ENCODE results near the gene KIF5A. TPM values are rescaled to one million over a fixed set of nuclear protein-coding genes. Genes with fewer than 3 reads are reported as not detected.
A peak's percentile ranks its signal among the peaks of the same experiment; 100 is the strongest.

Gene KIF5A
- total RNA-seq, 1 donor from 2014 or later: 0.08 TPM

DNA sequence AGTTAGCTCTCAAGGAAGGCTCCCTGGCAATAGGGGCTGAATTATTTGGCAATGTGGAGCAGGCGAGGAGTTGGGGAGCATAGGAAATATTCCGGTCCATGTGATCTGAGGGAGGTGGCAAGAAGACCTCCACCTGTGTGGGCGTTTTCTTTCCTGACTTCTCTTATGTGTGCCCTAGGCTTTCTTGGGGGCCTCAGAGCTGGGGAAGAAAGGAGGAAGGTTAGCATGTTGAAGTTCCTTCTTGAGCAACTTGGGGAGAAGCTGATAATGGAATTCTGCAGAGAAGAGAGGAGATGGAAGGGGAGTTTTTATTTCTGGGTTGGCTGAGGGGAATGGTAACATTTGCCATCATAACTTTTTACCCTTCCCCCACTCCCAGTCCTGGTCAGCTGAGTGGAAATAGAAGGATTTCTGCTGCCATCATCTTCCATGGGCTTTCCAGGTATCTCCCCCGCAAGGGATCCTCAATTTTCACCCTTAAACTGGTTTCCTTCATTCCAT is 56.0 kb downstream of the KIF5A start:
- no peak for TF ChIP-seq CTCF (IDR thresholded peaks at IDR 0.05; ENCODE audit: borderline replicate concordance)
- peak overlapping the region; percentile 92 for H3K27ac ChIP-seq (replicated peaks)
- intact Hi-C loops (cut with micrococcal nuclease): no loop called here

DNA sequence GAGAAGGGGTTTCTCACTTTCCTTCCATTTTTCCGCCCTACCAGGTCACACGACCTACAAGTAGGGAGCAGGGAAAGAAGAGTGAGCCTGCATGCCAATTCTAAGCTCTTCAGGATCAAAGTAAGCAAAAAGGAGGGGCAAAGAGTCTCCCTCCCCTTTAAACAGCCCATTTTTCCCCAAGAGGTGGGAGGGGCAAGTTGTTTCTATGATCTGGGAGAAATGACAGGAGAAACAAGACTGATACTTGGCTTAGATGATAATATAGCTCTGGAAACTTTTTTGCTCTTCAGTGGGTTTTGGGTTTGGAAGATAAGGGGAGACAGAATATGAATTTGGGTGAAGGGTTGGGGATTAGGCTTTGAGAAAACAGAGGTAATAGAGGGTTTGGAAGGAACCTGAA is 56.6 kb downstream of the KIF5A start:
- TF ChIP-seq CTCF (IDR thresholded peaks at IDR 0.05; ENCODE audit: borderline replicate concordance): no peak
- H3K4me1 ChIP-seq: peaks cover 82% of the 10 kb centered on the region
- H3K27me3 ChIP-seq (ENCODE audit: low read depth): no peaks in the 10 kb centered on the region
- intact Hi-C loops (cut with micrococcal nuclease): no loop called here
- peak overlapping the region; percentile 83 for H3K4me3 ChIP-seq
- H3K36me3 ChIP-seq: peaks cover 20% of the 10 kb centered on the region
- H3K9me3 ChIP-seq (replicated peaks): no peaks in the 10 kb centered on the region
- H3K27ac ChIP-seq (replicated peaks): peak overlapping the region; percentile 92
- no peak for DNase-seq

More for the DNA sequence above, 56.0 kb downstream of the KIF5A start:
- Histone ChIP-seq H3K4me1 (peaks cover 77% of the 10 kb centered on the region), H3K36me3 (peaks cover 26% of the 10 kb centered on the region), H3K27me3 (ENCODE audit: low read depth) (no peaks in the 10 kb centered on the region), H3K9me3 (replicated peaks) (no peaks in the 10 kb centered on the region), H3K4me3 (peak overlapping the region; percentile 83)
- no peak for DNase-seq

DNA sequence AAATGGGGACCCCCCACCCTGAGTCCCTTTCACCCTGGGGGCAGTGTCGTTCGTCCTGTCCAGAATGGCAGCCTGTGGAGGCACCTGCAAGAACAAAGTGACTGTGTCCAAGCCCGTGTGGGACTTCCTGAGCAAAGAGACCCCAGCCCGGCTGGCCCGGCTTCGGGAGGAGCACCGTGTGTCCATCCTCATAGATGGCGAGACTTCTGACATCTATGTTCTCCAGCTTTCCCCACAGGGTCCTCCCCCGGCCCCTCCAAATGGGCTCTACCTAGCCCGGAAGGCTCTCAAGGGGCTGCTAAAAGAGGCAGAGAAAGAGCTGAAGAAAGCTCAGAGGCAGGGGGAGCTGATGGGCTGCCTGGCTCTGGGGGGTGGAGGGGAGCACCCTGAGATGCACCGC is 57.0 kb downstream of the KIF5A start:
- H3K4me3 ChIP-seq: peak overlapping the region; percentile 83
- no peak for DNase-seq
- peaks cover 86% of the 10 kb centered on the region for H3K4me1 ChIP-seq
- H3K27me3 ChIP-seq (ENCODE audit: low read depth): no peaks in the 10 kb centered on the region
- no peak for TF ChIP-seq CTCF (IDR thresholded peaks at IDR 0.05; ENCODE audit: borderline replicate concordance)
- peak overlapping the region; percentile 92 for H3K27ac ChIP-seq (replicated peaks)
- intact Hi-C loops (cut with micrococcal nuclease): no loop called here
- no peaks in the 10 kb centered on the region for H3K9me3 ChIP-seq (replicated peaks)
- peaks cover 16% of the 10 kb centered on the region for H3K36me3 ChIP-seq

GRCh38 chr12:57607958-57608663 is 58.3 kb downstream of the KIF5A start:
- peaks cover 97% of the 10 kb centered on the region for H3K4me1 ChIP-seq
- intact Hi-C loops (cut with micrococcal nuclease): no loop called here
- peak overlapping the region; percentile 90 for H3K27ac ChIP-seq (replicated peaks)

DNA sequence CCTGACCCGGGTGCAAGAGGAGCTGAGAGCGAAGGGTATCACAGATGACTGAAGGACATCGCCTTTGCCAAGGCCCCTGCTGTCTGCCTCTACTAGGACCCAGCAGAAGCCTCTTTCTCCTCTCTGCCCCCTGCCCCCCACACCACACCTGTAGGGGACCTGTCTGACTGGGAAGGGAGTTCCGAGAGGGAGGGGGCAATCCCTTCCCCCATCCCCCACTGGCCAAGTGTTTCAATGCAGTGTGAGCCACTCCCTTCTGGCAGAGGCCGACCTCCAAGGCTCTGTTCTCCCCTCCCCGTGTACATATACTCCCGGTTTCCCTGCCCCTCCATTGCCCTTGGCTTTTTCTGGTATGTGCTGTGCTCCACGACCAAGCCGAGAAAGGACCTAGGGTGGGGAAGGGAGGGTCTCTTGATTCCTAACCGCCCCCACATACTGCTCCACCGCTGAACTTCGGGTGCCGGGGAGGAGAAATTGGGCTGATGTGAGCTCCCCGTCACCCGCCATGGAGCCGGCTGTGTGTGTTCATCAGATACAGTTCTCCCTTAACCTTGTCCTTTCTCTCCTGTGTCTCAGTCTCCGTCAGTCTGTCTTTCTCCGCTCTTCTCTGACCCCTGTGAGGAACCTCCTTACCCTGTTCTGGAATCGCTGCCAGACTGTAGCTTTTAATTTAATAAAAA is 59.4 kb downstream of the KIF5A start:
- Histone ChIP-seq H3K9me3 (replicated peaks) (no peaks in the 10 kb centered on the region), H3K4me3 (peak overlapping the region; percentile 87), H3K27me3 (ENCODE audit: low read depth) (peaks cover 4% of the 10 kb centered on the region), H3K4me1 (peaks cover 96% of the 10 kb centered on the region), H3K27ac (replicated peaks) (peak overlapping the region; percentile 90), H3K36me3 (peaks cover 18% of the 10 kb centered on the region)
- intact Hi-C loops (cut with micrococcal nuclease): no loop called here
- DNase-seq: no peak
- no peak for TF ChIP-seq CTCF (IDR thresholded peaks at IDR 0.05; ENCODE audit: borderline replicate concordance)

More at GRCh38 chr12:57607958-57608663, 58.3 kb downstream of the KIF5A start:
- peaks cover 10% of the 10 kb centered on the region for H3K36me3 ChIP-seq
- TF ChIP-seq CTCF (IDR thresholded peaks at IDR 0.05; ENCODE audit: borderline replicate concordance): no peak
- H3K27me3 ChIP-seq (ENCODE audit: low read depth): peaks cover 4% of the 10 kb centered on the region
- DNase-seq: no peak
- no peaks in the 10 kb centered on the region for H3K9me3 ChIP-seq (replicated peaks)
- no peak overlapping the region for H3K4me3 ChIP-seq
